Measurements from ENCODE around the gene NRG3. TPM values are rescaled to one million over a fixed set of nuclear protein-coding genes. Genes with fewer than 3 reads are reported as not detected.

NRG3 gene
- total RNA-seq, 1 donor: not detected

GRCh38 chr10:82072124-82072523 is 197.1 kb downstream of the NRG3 start:
- DNase-seq (ENCODE audit: low read depth in 2 of 3, low spot score in 2 of 3): no peak

DNA sequence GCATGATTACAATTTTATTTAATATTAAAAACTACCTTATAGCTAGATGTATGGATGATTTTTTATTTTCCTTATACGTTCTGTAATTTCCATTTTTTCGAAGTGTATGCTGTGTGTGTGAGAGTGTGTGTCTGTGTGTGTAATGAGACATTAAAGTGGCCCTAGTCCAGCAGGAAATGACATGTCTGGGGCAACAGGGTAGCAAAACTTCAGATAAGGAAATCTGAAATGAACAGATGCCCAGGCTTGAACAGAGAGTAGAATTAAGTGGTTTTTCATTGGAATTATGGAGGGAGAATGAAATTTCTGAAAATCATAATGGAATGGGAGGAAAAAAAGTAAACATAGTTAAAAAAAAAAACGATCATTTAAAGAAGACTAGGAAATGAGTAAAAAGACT is 200.6 kb downstream of the NRG3 start:
- no peak for DNase-seq (ENCODE audit: low read depth in 2 of 3, low spot score in 2 of 3)

GRCh38 chr10:82084496-82084895 is 209.5 kb downstream of the NRG3 start:
- no peak for DNase-seq (ENCODE audit: low read depth in 2 of 3, low spot score in 2 of 3)

DNA sequence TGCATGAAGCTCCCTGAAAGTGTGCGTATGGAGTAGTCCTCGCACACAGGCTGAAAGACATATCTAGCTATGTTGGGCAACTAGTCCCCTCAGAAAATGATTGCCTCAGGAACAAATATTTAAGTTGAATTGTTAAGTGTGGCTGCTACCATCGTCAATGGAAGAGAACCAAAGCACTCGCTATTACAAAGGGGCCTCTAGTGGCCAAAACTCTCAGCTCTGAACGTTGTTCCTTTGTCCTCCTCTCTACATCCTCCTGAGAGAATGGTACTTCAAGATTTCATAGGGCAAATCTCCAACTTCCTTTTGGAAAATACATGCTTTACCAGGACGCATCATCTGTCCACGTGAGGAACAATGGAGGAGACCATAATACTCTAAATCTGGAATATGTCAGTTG is 209.9 kb downstream of the NRG3 start:
- no peak for DNase-seq (ENCODE audit: low read depth in 2 of 3, low spot score in 2 of 3)

GRCh38 chr10:82089327-82089726 is 214.3 kb downstream of the NRG3 start:
- no peak for DNase-seq (ENCODE audit: low read depth in 2 of 3, low spot score in 2 of 3)

GRCh38 chr10:82091413-82091812 is 216.4 kb downstream of the NRG3 start:
- DNase-seq (ENCODE audit: low read depth in 2 of 3, low spot score in 2 of 3): no peak

DNA sequence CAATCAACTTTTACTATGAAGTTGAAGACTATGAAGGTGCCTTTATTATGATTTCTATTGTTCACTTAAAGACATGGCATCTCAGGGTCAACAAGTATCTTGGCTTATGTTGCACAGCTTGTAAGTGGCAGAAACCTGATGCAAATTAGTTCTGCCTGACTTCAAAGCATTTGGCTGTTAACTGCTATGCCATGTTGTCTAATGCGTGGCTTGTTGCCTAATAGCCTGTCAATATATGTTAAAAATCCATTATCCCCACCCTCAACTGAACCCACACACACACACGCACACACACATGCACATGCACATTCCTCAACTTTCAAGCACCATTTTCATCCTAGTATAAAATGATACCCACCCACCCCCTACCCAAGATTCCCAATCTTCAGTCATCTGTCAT is 217.1 kb downstream of the NRG3 start:
- no peak for DNase-seq (ENCODE audit: low read depth in 2 of 3, low spot score in 2 of 3)

GRCh38 chr10:82124713-82125112 is 249.7 kb downstream of the NRG3 start:
- no peak for DNase-seq (ENCODE audit: low read depth in 2 of 3, low spot score in 2 of 3)

DNA sequence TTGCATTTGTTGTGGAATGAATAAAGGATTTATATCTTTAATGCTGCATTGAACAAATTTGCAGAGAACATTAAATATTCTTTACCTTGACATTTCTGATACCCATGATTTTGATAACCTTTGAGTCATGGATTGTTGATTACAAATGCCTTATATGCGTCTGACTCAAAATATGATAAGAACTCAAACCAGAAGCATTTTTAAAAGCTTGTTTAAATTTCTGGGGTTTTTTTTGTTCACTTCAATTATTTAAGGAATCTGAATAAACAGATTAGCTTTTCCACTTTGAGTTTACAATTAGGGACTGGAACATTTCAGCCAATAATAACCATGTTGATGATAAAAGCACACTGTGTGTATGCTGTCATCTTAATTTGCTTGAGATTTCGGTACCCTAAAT is 253.5 kb downstream of the NRG3 start:
- no peak for DNase-seq (ENCODE audit: low read depth in 2 of 3, low spot score in 2 of 3)

GRCh38 chr10:82136103-82136502 is 261.1 kb downstream of the NRG3 start:
- no peak for DNase-seq (ENCODE audit: low read depth in 2 of 3, low spot score in 2 of 3)

GRCh38 chr10:82144153-82144552 is 269.2 kb downstream of the NRG3 start:
- no peak for DNase-seq (ENCODE audit: low read depth in 2 of 3, low spot score in 2 of 3)

DNA sequence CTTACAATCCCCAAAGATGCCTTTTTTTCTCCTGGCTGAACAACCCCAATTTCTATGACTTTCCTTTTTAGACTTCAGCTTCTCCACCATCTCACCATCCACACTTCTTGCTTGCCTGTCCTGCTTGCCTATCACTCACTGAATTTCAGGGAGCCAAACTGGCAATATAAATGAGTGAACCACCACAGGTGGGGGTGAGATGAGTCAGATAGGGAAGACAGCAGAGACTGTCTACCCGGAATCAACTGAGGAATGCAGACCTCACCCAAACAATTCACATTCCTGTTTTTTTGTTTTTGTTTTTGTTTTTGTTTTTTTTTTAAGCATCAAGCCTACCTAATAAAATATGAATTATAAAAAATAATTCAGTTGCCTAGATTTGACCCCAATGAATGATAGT is 273.8 kb downstream of the NRG3 start:
- DNase-seq (ENCODE audit: low read depth in 2 of 3, low spot score in 2 of 3): no peak

- no peak for DNase-seq (ENCODE audit: low read depth in 2 of 3, low spot score in 2 of 3)
Observed at GRCh38 chr10:82149674-82150073, 274.7 kb downstream of the NRG3 start.

DNA sequence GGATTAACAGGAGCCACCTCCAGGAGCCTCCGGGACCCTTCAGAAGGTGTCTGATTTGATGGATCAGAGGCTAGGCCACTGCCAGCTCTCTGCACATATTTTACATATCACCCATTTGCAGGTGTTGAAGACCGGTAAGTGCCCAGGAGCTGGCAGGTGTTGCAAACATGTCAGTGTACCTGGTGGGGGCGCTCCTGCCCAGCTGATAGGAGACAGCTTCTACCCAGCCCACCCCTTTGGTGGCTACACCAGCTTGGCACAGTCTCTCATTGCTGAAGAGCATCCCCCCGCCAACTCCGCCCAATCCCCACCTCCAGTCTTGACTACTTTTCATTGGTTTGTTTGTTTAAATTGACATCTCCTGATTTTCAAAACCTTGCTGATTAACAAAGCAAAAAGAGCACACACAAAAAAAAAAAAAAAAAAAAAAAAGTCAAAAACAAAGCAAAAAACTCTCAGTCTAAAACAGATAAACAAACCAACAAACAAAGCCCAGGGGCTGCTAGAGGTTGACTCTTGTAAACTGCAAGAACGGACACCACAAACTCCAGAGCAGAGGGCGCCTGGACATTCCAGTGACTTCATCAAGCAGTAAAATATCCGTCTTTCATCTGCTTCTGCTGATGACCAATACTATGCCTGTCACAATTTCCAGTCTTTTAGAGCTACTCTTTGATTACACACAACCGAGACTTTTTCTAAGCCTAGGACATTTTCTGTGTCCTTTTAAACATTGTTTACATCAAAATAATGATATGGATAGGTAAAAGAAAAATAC is 275.3 kb downstream of the NRG3 start:
- DNase-seq (ENCODE audit: low read depth in 2 of 3, low spot score in 2 of 3): no peak

GRCh38 chr10:82160307-82160706 is 285.3 kb downstream of the NRG3 start:
- no peak for DNase-seq (ENCODE audit: low read depth in 2 of 3, low spot score in 2 of 3)

DNA sequence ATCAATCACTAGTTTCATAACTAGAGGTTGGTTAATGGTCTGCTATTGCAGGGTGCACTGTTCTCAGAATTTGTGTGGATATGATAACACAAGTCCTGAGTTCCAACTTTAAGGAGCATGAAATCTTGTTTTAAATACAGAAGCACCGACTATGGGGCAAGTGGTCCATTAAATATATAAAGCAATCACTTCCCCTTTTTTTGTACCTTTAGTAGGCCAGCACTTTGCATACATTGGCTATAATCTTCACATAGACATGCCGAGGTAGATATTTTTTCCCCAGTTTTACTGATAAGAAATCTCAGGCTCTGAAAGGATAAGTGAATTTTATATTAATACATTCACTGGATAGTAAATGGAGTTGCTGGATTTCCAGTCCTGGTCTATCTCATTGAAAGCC is 286.3 kb downstream of the NRG3 start:
- no peak for DNase-seq (ENCODE audit: low read depth in 2 of 3, low spot score in 2 of 3)

DNA sequence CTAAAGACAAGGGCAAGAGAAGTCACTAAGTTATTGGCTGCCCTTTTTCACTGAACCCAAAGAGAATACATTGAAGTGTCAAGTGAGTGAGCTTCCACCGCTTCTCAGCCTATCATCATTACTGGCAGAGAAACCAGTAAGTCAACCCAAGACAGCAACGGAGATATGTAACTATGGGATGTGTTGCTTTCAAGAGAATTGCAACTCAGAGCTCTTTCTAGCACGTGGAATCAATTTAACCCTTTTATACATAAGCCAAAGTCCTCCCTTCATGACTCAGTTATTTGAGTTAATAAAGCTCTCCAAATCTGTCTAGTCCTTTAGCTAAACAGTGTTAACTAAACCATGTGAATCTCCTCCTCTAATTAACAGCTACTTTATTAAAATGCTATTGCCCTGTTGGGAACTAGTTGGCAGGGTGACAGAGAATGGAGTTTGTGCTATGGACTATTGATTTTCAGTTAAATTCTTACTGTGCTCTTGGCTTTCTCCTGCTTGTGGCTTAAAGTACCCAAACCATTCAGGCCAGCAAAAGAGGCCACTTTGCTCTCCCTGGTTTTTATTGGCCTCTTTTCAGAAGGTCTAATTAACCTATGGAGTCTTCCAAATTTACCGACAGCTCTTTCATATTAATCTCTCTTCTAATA is 287.7 kb downstream of the NRG3 start:
- no peak for DNase-seq (ENCODE audit: low read depth in 2 of 3, low spot score in 2 of 3)

- DNase-seq (ENCODE audit: low read depth in 2 of 3, low spot score in 2 of 3): no peak
Observed at GRCh38 chr10:82171899-82172298, 296.9 kb downstream of the NRG3 start.

DNA sequence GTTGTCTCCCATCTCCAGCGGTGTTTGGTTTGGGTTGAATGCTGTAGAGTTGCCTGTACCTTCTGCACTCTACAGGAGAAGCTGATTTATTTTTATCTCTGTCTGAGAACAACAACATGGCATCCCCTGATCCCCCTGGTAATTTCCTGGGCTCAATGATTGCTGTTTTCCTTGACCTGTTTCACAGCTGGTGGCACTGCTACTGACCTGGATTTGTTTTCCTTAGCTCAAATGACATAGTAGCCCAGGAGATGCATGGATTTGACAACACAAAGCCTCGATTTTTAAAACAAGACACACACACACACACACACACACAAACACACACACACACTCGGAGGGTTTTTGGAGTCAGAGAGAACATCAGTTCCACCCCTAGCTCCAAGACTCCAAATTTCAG is 301.6 kb downstream of the NRG3 start:
- no peak for DNase-seq (ENCODE audit: low read depth in 2 of 3, low spot score in 2 of 3)

DNA sequence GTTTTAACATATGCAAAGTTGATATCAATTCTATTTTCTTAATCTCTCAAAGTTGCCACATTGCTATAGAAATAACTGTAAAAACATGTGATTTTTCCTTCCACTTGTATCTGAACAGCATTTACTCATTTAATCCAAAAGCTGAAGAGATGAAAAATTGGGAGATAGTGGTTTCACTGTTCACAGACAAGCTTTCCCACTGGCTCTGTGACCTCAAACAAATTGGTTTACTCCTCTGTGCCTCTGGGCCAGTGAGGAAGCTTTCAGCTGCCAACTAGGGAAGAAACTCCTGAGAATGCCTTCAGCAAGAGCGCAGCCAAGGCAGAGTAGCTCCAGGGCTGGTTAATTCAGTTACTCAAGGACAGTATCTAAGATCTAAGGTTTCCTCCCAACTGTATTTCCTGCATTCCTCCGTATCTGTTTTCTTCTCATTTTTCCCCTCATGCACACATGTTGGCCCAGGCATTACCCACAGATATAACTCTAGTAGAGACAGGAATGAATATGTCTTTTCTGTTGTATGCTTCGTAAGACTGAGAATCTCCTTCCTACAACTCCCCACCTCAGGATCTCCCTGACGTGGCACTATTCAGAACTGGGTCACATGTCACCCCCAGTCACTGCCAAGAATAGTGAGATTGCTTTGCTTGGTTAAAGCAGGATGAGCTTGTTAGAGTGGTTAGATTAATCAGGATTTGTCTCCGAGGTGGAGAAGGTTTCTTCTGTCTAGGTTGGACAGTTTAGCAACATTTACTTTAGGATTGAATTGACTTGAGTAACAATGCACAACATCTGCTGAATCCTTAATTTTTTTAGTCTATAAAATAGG is 315.7 kb downstream of the NRG3 start:
- DNase-seq (ENCODE audit: low read depth in 2 of 3, low spot score in 2 of 3): no peak

- DNase-seq (ENCODE audit: low read depth in 2 of 3, low spot score in 2 of 3): no peak
Observed at GRCh38 chr10:82191653-82192052, 316.7 kb downstream of the NRG3 start.

GRCh38 chr10:82192665-82193064 is 317.7 kb downstream of the NRG3 start:
- no peak for DNase-seq (ENCODE audit: low read depth in 2 of 3, low spot score in 2 of 3)

Data from hematopoietic multipotent progenitor cell (in vitro differentiated cells).